Gastrocnemius medialis (tissue), 4 donors: ENCODE data around the gene SLC35G2.

Experiments used
- POLR2A ChIP-seq, 2 donors: fragments of 450-650 bp; IDR thresholded peaks; one replicate each; pipeline ENCODE4 v1.6.1; 2017; ENCODE audit warnings: antibody characterized with exemption in 2 of 2, mild to moderate bottlenecking in 2 of 2, moderate library complexity in 2 of 2
- TF ChIP-seq, protein P1 (sequence below), 5 experiments: fragments of 450-650 bp in 3 of 5; fragments of 200-600 bp in 2 of 5; sonication (generic) in 2 of 5; IDR thresholded peaks in 4 of 5; conservative IDR thresholded peaks in 1 of 5; 1 replicate in 4 of 5; 2 replicates in 1 of 5; pipeline ENCODE4 v1.5.1; 2016 to 2019; ENCODE audit warnings: antibody characterized with exemption in 5 of 5, mild to moderate bottlenecking in 3 of 5, moderate library complexity in 3 of 5

DNA sequence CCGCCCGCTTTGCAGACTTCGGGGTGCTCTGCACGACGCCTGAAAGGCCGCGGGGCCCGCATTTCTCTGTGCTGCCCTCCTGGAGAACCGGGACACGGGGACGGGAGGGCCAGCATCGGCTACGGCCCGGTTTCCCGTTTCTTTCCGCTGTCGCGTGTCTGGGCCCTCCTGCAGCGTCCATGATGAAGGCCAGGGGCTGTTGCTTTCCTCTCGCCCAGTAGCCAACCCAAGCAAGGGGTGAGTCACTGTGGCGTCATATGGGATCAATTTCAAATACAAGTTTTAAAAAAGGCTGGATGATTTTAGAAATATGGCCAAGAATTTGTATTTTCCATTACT is 435 bp downstream of the SLC35G2 start:
- TF ChIP-seq, protein P1, sequence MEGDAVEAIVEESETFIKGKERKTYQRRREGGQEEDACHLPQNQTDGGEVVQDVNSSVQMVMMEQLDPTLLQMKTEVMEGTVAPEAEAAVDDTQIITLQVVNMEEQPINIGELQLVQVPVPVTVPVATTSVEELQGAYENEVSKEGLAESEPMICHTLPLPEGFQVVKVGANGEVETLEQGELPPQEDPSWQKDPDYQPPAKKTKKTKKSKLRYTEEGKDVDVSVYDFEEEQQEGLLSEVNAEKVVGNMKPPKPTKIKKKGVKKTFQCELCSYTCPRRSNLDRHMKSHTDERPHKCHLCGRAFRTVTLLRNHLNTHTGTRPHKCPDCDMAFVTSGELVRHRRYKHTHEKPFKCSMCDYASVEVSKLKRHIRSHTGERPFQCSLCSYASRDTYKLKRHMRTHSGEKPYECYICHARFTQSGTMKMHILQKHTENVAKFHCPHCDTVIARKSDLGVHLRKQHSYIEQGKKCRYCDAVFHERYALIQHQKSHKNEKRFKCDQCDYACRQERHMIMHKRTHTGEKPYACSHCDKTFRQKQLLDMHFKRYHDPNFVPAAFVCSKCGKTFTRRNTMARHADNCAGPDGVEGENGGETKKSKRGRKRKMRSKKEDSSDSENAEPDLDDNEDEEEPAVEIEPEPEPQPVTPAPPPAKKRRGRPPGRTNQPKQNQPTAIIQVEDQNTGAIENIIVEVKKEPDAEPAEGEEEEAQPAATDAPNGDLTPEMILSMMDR (IDR thresholded peaks at IDR 0.05 in 4 of 5, conservative IDR thresholded peaks at IDR 0.05 in 1 of 5), result no peak
- no peak for TF ChIP-seq POLR2A (IDR thresholded peaks at IDR 0.05)
